GM19438 (cell line): ENCODE data around the gene PCNX1.
"Not testable (repeated sequence)": the region's sequence is repeated elsewhere in the genome, so short reads cannot be mapped to it uniquely, and the experiment has no call there.

Experiments
- ATAC-seq: cut with Tn5 transposase; IDR thresholded peaks from one replicate; pipeline ENCODE4 v1.9.1; 2021; ENCODE audit warnings: low read depth; ENCODE audit not compliant: unreplicated experiment

Gene PCNX1

DNA sequence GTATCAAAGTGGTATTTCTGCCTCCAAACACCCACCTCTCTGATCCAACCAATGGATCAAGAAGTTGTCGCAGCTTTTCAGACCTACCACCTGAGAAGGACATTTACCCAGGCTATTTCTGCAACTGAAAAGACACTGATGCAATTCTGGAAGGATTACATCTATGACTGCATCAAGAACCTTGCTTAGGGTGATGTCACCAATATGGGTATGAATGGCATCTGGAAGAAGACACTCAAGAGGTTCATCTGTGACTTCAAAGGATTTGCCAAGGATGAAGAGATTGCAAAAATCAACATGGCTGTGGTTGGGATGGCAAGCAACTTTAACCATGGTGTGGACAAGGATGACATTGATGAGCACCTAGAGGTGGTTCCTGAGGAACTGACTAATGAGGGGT lies 154.2 kb downstream of the PCNX1 start:
- ATAC-seq = no peak

GRCh38 chr14:71062581-71063303 lies 155.5 kb downstream of the PCNX1 start:
- no peak for ATAC-seq

DNA sequence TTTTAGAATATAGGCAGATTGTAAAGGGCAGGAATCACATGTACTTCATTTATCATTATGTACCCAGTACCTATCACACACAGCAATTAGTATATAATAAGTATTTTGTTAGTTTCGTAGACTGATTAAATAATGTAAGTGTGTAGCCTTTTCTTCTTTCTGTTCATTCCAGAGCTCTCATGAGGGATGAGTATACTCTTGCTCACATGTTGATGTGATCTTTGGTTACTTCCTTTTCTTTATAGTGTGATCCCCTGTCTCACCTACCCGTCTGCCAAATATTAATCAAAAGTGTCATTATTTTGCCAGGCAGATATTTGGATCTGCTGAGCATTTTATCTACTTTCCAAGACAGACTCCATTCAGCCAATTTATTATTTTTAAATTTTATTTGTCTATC lies 156.1 kb downstream of the PCNX1 start:
- no peak for ATAC-seq

DNA sequence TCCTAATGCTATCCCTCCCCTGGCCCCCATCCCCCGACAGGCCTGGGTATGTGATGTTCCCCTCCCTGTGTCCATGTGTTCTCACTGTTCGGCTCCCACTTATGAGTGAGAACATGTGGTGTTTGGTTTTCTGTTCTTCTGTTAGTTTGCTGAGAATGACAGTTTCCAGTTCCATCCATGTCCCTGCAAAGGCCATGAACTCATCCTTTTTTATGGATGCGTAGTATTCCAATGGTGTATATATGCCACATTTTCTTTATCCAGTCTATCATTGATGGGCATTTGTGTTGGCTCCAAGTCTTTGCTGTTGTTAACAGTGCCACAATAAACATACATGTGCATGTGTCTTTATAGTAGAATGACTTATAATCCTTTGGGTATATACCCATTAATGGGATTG lies 157.5 kb downstream of the PCNX1 start:
- ATAC-seq = not testable (repeated sequence)

- no peak for ATAC-seq
Observed at GRCh38 chr14:71070169-71070568, 162.9 kb downstream of the PCNX1 start.

- no peak for ATAC-seq
Observed at GRCh38 chr14:71071042-71071441, 163.8 kb downstream of the PCNX1 start.

- ATAC-seq = no peak
Observed at GRCh38 chr14:71076462-71077092, 169.3 kb downstream of the PCNX1 start.

- ATAC-seq = no peak
Observed at GRCh38 chr14:71078500-71078899, 171.2 kb downstream of the PCNX1 start.

DNA sequence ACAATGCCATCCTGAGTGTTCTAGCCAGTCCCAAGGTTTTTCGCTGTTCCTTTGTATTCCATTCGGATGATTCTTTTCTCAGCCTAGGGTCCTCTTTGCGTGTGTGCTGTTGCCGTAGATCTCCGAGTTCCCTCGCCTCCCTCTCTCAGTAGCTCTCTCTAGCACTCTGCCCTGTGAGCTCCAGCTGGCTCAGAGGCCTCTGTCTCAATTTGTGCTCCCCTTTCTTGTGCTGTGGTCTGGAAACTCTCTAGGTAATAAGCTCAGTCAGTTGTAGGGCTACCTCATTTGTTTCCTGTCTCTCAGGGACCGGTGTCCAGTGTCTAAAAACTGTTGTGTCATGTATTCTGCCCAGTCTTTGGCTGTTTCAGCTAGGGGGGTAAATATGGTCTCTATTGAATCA lies 179.3 kb downstream of the PCNX1 start:
- ATAC-seq = no peak

DNA sequence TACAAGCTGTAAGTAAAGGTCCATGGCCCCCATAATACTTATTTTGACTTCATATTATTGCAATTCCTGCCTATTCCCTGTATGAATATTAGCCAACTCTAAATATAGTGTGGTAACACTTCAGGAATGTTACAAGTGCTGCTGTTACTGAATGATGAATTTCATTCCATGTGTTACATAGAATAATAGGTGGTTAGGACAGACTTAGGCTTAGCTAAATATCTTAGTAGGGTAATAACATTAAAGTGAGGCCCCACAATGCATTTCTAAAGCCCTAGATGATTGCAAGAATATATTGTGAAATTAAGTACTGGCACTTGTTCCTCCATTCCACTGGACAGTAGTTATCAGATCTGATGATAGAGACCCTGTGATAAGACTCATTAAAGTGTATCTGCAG lies 182.7 kb downstream of the PCNX1 start:
- no peak for ATAC-seq

DNA sequence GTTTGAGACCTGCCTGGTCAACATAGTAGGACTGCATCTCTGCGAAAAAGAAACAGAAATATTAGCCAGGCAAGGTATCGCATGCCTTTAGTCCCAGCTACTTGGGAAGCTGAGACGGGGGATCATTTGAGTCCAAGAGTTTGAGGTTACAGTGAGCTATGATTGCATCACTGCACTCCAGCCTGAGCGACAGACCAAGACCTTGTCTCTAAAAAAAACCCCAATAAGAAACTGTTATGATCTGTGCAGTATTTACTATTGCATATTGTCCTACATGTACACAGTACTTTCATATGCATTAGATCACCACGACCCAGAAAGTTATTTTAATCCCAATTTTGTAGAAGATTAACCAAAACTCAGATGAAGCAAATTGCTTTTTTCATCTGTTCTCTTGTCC lies 187.5 kb downstream of the PCNX1 start:
- no peak for ATAC-seq

GRCh38 chr14:71096947-71097346 lies 189.7 kb downstream of the PCNX1 start:
- no peak for ATAC-seq

GRCh38 chr14:71103662-71104484 lies 196.6 kb downstream of the PCNX1 start:
- ATAC-seq = no peak

GRCh38 chr14:71105177-71105576 lies 197.9 kb downstream of the PCNX1 start:
- ATAC-seq = no peak

DNA sequence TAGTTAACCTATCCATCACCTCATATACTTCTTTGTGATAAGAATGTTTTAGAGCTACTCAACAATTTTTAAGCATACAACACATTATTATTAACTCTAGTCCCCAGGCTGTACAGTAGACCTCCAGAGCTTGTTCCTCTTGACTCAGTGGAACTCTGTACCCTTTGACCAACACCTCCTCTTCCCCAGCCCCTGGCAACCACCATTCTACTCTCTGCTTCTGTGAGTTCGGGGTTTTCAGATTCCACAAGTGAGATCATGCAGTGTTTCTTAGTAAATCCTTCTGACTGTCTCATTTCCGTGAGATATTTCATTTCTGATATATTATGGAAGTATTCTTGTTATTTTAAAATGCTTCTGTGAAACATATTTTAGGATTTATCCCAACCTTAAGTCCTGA lies 200.7 kb downstream of the PCNX1 start:
- no peak for ATAC-seq

- ATAC-seq = no peak
Observed at GRCh38 chr14:71108398-71109119, 201.3 kb downstream of the PCNX1 start.

DNA sequence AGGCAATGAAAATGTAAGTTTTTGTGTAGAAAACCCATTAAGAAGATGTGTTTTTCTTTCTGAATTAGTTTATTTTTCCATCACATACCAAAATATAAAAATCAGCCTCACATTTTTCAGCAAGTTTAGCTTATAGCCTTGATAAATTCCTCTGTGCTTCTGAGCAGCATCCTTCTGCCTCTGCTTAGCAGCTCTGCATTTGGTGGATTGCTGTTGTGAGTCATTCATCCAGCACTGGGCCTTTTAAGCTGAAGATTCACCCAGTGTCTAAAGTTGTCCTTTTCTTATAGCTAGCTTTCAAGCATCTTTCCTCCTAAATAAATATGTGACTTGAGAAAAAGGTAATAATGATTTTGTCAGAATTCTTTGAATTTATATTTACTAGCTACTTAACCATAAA lies 206.1 kb downstream of the PCNX1 start:
- ATAC-seq = no peak

GRCh38 chr14:71114565-71114964 lies 207.3 kb downstream of the PCNX1 start:
- no peak for ATAC-seq

DNA sequence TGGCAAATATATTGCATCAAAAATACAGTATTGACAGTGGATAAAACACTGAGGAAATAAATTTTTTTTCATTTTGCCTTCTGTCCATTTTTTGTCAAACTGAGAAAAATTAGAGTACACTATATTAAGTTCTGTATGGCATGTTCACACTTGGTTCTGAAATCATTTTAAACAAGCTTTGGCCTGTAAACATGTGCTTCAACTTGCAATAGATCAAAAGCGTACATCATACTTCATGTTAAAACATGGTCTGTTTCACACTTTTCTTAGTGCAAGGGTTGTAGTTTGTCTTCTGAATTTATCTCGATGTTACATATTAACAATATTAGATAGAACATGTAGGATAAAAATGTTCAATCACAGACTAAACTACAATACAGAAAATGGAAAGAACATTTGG lies 208.0 kb downstream of the PCNX1 start:
- ATAC-seq = no peak

- ATAC-seq = no peak
Observed at GRCh38 chr14:71115821-71116567, 208.7 kb downstream of the PCNX1 start.
